K562 (cell line): ENCODE data around the gene IGF1R.

ENCODE experiments used
- GATAD2B ChIP-seq: fragments of 450-650 bp; IDR thresholded peaks from 2 replicates; pipeline ENCODE4 v1.6.1; 2017; ENCODE audit warnings: mild to moderate bottlenecking, borderline replicate concordance
- TF ChIP-seq, protein P1 (sequence below): IDR thresholded peaks from 2 replicates; pipeline ENCODE4 v1.6.1; 2011; ENCODE audit not compliant: insufficient read length; ENCODE audit errors: extremely low read depth

DNA sequence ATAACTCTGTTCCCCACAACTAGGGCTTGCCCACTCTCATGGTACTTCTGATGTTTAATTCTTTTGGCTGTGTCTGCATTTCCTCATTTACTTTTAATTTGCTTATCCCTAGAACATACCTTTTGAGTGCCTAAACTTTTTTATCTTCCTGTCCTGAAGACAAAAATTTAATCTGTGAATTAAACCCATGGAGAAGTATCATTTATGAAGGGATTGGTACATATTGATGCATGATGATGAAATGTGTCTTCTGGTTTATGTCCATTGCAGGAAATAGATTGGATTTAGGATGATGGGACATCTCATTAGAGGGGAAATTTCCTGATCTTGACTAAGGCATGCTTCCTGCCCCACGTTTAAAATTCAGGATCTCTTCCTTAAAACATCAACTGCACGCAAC, 249.8 kb downstream of the IGF1R start:
- TF ChIP-seq GATAD2B = no peak
- TF ChIP-seq, protein P1, sequence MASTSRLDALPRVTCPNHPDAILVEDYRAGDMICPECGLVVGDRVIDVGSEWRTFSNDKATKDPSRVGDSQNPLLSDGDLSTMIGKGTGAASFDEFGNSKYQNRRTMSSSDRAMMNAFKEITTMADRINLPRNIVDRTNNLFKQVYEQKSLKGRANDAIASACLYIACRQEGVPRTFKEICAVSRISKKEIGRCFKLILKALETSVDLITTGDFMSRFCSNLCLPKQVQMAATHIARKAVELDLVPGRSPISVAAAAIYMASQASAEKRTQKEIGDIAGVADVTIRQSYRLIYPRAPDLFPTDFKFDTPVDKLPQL = no peak
